Vagina (tissue), 2 donors: ENCODE results near the gene TTLL3.

Experiments used
- POLR2A ChIP-seq, 2 donors: fragments of 450-650 bp; IDR thresholded peaks; one replicate each; pipeline ENCODE4 v1.6.1; 2017; ENCODE audit warnings: antibody characterized with exemption in 2 of 2, mild to moderate bottlenecking in 2 of 2, moderate library complexity in 2 of 2
- TF ChIP-seq, protein P1 (sequence below), 3 experiments: fragments of 450-650 bp in 2 of 3; fragments of 200-600 bp in 1 of 3; sonication (generic) in 1 of 3; IDR thresholded peaks; one replicate each; pipeline ENCODE4 v1.5.1; 2017 to 2019; ENCODE audit warnings: antibody characterized with exemption in 3 of 3, mild to moderate bottlenecking in 2 of 3, moderate library complexity in 2 of 3

DNA sequence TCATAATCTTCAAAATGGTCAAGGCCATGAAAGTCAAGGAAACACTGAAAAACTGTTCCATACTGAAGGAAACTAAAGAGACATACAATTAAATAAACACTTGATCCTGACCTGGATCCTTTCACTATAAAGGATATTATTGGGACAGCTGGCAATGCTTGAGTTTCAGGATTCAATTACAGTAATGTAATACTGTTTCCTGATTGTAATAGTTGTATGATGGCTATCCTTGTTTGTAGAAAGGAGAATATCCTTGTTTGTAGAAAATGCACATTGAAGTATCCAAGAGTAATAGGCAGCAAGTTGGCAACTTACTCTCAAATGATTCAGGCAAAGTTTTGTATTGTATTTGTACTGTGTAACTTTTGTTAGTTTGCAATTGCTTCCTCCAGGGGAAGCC lies 65.4 kb downstream of the TTLL3 start:
- TF ChIP-seq POLR2A (IDR thresholded peaks at IDR 0.05): no peak
- TF ChIP-seq, protein P1, sequence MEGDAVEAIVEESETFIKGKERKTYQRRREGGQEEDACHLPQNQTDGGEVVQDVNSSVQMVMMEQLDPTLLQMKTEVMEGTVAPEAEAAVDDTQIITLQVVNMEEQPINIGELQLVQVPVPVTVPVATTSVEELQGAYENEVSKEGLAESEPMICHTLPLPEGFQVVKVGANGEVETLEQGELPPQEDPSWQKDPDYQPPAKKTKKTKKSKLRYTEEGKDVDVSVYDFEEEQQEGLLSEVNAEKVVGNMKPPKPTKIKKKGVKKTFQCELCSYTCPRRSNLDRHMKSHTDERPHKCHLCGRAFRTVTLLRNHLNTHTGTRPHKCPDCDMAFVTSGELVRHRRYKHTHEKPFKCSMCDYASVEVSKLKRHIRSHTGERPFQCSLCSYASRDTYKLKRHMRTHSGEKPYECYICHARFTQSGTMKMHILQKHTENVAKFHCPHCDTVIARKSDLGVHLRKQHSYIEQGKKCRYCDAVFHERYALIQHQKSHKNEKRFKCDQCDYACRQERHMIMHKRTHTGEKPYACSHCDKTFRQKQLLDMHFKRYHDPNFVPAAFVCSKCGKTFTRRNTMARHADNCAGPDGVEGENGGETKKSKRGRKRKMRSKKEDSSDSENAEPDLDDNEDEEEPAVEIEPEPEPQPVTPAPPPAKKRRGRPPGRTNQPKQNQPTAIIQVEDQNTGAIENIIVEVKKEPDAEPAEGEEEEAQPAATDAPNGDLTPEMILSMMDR (IDR thresholded peaks at IDR 0.05): no peak
